ENCODE measurements around the gene CDHR3.
"Not testable (repeated sequence)": the region's sequence is repeated elsewhere in the genome, so short reads cannot be mapped to it uniquely, and the experiment has no call there.

Gene CDHR3

DNA sequence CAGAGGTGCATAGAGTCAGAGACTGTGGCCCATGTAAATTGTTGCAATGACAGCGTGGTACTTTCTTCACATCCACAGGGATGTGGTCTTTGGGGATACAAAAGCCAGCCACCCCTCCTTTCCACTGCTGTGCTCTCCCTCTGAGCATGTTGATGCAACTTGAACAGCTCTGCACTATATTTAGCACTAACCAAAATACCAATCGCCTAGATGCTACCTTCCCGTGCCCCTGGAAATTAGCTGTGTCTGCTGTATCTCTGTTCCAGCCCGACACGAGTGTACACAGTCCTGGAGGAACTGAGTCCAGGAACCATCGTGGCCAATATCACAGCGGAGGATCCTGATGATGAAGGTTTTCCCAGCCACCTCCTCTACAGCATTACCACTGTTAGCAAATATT, 38.1 kb downstream of the CDHR3 start:
- DNase-seq, result no peak

DNA sequence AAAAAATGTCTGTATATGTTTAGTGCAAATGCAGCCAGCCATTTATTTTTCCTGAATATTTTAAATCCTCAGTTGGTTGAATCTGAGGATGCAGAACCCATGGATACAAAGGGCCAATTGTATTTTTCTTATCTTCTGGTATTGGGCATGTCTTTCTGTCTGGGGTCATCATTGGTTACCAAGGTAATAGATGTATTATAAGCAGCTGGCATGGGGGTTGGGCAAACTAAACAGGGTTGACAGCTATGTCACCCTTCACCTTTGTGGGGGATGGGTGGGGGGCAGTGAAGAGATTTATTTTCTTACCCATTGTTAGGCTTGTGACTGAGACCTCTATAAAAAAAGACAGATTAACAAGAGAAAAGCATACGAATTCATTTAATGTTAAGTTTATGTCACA, 38.8 kb downstream of the CDHR3 start:
- peak; percentile 52 for DNase-seq

- DNase-seq, result no peak
Observed at GRCh38 chr7:106003525-106004064, 40.5 kb downstream of the CDHR3 start.

- no peak for DNase-seq
Observed at GRCh38 chr7:106006906-106007305, 43.8 kb downstream of the CDHR3 start.

DNA sequence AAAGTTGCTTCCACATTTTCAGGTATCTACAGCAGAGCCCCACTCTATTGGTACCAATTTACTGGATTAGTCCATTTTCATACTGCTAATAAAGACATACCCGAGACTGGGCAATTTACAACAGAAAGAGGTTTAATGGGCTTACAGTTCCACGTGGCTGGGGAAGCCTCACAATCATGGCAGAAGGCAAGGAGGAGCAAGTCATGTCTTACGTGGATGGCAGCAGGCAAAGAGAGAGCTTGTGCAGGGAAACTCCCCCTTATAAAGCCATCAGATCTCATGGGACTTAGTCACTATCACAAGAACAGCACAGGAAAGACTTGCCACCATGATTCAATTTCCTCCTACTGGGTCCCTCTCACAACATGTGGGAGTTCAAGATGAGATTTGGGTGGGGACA, 44.7 kb downstream of the CDHR3 start:
- DNase-seq, result not testable (repeated sequence)

DNA sequence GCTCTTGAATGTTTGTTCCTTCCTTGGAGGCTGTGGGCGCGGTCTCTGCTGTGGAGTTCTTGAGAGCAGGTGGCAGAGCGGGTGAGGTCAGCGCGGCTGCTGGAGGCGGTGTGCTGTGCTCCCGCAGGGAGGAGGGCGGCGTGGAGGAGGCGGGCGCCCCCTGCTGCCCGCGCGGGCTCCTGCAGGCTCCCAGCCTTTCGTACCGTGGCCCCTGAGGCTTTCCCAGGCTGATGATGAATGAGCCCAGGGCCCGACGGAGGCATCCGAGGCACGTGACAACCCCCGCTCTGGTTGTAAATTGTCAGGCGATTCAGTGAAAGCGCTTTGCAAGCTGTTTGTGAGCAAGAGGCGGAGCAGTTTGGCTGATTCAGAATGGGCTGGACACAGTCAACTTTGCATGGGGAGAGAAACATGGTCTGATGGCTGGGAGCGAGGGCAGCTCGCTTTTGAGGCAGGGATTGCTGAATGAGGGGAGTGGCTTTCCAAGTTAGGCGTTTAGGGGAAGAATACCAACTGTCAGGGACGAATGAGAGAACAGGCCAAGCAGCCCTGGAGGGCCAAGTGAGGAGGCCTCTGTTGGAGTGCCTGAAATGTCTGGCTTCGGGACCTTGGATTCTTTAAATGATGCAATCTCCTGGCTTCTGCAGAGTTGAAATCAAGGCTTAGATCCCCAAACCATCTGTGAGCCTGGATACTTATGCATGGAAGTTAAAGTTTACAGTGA, 46.6 kb downstream of the CDHR3 start:
- DNase-seq, result peak; percentile 93

GRCh38 chr7:106010331-106010730, 47.3 kb downstream of the CDHR3 start:
- DNase-seq, result peak; percentile 56

DNA sequence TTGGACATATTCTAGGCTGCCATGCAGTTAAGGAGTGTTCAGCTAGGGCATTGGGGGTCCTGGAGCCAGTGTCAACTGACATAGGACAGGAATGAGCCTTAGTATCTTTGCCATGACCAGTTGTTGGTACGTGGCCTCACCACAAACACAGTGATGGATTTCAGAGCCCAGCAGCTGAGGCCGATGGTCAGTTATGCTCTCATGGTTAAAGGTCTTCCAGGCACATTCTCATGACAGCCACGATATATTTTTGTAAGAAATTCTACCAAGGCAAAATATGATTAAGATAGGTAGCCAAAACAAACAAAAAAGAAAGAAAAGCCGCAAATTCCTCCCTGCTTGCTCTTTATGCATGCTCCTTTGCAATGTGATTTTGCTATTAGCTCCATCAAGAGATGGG, 47.8 kb downstream of the CDHR3 start:
- DNase-seq, result no peak

GRCh38 chr7:106012184-106012583, 49.1 kb downstream of the CDHR3 start:
- no peak for DNase-seq

DNA sequence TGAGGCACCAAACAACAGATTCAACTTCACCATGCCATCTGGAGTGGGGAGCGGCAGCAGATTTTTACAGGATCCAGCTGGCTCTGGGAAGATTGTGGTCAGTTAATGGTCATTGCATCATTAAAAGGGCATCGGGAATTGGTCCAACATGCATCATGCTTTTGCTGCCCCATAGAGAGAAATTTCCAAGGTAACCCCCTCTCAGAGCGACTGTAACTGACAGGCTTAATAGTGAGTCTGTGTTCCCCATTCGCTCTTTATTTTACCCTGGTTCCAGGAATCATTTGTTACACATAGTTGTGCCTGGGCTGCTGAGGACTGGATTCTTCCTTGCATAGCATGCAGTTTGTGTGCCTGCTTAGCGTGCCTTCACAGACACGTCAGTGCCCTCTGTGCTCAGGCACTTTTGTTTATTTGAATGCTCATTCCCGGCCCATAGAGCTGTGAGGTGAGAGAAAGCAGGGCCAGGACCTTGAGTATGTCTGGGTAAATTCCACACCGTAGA, 49.9 kb downstream of the CDHR3 start:
- peak; percentile 45 for DNase-seq

GRCh38 chr7:106015381-106016218, 52.5 kb downstream of the CDHR3 start:
- DNase-seq, result peak; percentile 61

DNA sequence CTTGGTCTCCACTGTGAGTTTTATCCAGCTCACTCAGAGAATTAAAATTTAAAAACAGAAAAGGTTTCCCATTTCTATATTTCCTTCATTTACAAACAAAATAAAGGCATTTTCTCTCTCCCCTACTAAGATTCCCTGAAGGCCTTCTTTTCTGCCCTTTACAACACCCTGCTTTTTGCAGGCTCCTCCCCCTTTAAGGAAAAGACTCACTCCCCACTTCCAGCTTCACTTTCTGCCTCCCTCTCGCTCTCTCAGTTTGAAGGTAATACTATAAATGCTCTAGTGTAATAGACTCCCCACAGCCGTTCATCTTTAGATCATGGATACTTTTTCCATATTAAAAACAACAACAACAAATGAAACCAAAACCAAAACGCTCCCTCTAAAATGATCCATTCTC, 53.3 kb downstream of the CDHR3 start:
- no peak for DNase-seq

- DNase-seq, result no peak
Observed at GRCh38 chr7:106017657-106018056, 54.6 kb downstream of the CDHR3 start.

GRCh38 chr7:106018566-106019469, 55.8 kb downstream of the CDHR3 start:
- no peak for DNase-seq

- no peak for DNase-seq
Observed at GRCh38 chr7:106019470-106019820, 56.4 kb downstream of the CDHR3 start.

- peak; percentile 72 for DNase-seq
Observed at GRCh38 chr7:106021151-106022067, 58.3 kb downstream of the CDHR3 start.

- no peak for DNase-seq
Observed at GRCh38 chr7:106022193-106022821, 59.2 kb downstream of the CDHR3 start.

DNA sequence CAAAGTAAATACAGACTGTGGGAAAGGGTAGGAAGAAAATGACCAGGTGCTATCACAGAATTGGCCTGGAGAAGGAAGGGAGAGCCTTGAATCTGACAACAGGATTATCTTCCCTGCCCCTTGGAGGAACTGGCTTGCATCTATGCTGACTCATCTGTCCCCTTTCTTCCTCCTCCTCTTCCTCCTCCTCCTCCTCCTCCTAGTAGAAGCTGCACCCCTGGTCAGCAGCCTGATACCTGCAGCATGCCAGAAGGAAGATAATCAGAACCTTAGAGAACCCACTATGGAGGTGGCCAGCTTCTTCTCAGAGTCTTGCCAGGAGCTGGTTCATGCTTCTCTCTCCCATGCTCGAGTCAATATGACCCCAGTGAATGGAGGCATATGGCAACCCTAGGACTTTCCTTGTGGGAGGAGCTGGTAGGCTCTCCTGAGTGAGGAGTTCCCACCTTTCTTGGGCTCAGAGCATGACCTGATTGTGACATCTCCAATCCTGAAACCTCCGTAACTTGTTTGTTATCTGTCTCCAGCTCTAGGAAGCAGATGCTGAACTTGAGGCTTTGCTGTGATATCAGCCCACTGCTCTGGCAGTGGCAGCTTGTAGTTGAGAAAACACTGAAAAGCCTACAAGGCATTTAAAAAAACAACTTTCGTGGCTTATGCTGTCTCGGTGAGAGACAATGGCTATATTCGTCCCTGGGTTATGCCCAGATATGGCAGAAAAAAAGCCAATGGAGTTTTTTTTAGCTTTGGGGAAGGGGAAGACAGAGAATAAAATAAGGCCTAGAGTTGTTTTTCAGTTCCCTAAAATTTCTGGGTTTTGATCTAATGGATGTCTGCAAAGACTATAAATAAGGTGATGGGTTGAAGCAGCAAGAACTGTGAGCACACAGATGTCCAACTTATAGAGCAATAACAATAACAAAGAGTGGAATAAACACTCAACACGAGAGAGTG, 60.6 kb downstream of the CDHR3 start:
- DNase-seq, result no peak

GRCh38 chr7:106026101-106026500, 63.0 kb downstream of the CDHR3 start:
- no peak for DNase-seq

- no peak for DNase-seq
Observed at GRCh38 chr7:106029451-106029850, 66.4 kb downstream of the CDHR3 start.
